ENCODE measurements around the gene CTPS1.

Gene CTPS1

GRCh38 chr1:40971966-40972365, 7.5 kb upstream of the CTPS1 start:
- DNase-seq = no peak

GRCh38 chr1:40973912-40974311, 5.6 kb upstream of the CTPS1 start:
- DNase-seq = no peak

- DNase-seq = no peak
Observed at GRCh38 chr1:40974945-40975344, 4.6 kb upstream of the CTPS1 start.

DNA sequence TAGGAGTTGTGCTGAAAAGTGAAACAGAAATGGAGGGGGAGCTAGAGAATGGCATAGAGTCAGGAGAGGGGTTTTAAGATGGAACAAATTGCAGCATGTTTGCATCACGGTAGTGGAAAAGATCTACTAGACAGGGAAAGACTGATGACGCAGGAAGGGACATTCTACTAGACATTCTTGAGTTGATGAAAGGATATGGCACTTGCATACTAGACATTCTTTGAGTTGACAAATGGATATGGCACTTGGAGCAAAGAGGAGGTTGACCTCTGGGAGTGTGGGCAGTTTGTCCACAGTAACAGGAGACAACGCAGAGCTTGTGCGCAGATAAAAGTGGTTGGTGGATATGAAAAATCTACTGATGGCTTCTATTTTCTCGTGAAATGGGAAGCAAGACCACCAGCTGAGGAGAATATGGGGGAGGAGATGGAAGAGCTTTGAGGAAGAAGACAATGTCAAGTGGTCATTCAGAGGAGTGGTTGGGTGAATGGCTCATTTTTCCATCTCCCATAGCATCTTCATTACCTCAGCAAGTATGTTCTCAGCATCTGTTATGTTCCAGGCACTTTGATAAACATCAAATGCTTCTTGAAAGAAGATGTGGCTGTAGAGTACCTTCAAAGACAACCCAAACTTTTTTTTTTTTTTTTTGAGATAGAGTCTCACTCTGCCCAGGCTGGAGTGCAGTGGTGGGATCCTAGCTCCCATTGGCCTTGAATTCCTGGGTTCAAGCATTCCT, 2.4 kb upstream of the CTPS1 start:
- no peak for DNase-seq

- DNase-seq = no peak
Observed at GRCh38 chr1:40977716-40978115, 1.8 kb upstream of the CTPS1 start.

GRCh38 chr1:40978886-40979240, 633 bp upstream of the CTPS1 start:
- DNase-seq = no peak

GRCh38 chr1:40980068-40980452, 564 bp downstream of the CTPS1 start:
- DNase-seq = no peak

DNA sequence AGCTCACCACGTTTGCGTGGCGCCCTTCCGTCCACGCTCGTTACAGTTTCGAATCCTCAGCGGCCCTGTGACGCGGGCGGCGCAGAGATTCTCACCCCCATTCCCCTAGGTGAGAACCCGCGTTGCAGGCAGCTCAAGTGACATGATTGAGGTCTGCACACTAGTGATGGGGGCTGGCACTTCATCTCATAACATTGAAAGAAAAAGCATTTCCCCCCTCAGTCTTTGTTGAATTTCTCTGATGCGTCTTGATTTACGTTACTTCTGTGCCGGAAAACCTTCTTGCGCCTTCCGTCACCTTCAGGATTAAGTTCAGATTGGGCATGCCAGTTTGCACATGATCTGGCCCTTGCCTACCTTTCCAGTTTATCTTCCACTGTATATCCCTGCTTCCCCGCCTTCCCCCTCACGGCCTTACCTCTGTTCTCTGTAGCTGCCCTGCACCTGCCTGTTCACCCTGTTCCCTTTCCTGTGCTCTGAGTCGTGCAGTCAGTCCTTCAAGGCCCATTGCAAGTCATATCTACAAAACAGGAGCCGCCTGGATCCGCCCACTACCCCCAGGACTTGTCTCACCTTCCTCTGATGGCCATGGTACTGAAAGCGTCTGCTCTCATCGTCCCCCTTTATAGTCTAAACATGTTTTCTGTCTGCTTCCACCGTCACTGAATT, 1.1 kb downstream of the CTPS1 start:
- DNase-seq = peak; percentile 66

DNA sequence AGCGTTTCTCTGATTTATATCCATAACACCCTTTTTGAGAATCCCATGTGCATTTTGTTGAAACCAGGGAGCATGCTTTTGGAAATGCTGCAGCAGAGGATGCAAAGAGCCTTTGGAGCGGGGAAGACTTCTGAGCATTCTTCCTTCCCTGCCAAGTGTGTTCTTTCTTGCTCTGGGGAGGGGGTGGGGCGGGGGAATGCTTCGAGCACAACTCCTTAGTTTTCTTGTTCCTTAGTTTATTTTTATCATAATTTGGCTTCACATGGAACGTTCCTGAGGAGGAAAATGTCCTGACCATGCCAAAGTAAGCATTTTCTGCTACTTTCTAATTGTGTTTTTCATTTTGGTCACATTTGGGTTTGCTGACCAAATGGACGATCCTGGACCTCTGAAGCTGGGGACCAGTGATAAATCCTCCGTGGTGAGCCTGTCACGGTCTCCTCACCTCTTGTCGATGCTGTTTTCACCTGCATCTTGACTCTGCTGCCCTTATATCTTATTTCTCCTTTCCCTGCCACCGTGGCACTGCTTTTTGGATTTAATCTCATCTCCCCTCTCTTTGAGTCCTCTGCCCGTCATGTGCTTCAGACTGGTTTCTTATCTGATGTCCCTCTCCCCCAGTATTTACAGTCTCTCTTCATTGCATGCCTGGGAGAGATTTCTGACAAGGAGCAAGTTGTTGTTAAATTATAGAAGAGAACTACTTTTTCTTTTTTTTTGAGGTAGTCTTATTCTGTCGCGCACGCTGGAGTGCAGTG, 2.4 kb downstream of the CTPS1 start:
- no peak for DNase-seq

DNA sequence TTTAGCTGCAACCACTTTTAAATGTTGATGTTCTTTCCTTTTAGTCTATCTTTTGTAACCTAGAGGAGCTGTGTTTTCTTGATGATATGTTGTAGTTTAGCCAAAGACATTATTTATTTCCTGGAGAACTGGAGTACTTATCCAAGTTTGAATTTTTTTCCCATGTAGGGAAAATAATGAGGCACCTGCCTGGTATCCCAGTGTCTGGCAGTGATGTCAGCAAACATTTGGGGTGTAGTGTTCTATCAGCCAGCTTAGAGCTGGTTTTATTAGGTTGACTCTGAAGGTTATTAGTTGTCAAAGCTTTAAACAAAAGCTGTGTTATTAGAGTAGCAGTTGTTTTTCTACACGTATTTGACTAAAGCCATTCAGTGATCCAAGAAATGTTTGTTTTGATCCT, 3.2 kb downstream of the CTPS1 start:
- DNase-seq = no peak

- no peak for DNase-seq
Observed at GRCh38 chr1:40983286-40983685, 3.8 kb downstream of the CTPS1 start.

GRCh38 chr1:40984066-40984465, 4.6 kb downstream of the CTPS1 start:
- no peak for DNase-seq

DNA sequence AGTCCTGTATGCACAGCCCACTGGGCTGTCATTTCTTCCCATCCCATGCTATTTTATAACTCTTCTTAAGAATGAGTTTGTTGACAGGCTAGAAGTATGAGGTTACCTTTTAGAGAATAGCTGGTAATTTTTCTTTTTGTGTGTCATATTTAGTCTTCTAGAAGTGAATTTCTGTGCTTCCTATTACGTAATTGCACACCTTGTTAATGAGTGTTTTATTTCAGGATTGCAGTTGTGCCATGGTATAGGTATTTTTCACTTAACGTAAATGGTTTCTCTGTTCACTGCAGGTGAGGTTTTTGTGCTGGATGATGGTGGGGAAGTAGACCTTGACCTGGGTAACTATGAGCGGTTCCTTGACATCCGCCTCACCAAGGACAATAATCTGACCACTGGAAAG, 5.0 kb downstream of the CTPS1 start:
- DNase-seq = no peak

DNA sequence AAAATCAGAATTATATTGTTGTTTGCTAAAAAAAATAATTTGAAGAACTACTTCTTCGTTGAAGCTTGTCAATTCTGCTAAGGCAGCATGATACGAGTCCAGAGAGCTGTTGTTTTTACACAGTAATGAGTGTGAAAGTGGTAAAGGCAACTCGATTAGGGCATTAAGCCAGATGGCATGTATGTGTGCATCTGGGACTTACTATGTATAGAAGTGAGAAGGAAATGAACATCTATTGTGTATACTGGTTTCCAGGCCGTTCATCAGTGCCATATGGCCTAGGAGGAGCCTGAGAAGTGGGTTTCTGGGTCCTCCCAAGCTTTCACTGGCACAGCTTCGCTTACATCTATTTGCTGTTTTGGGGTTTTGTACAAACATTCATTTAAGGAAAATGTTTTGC, 5.7 kb downstream of the CTPS1 start:
- no peak for DNase-seq

- DNase-seq = no peak
Observed at GRCh38 chr1:40985875-40986274, 6.4 kb downstream of the CTPS1 start.

GRCh38 chr1:40986328-40986783, 6.9 kb downstream of the CTPS1 start:
- no peak for DNase-seq

DNA sequence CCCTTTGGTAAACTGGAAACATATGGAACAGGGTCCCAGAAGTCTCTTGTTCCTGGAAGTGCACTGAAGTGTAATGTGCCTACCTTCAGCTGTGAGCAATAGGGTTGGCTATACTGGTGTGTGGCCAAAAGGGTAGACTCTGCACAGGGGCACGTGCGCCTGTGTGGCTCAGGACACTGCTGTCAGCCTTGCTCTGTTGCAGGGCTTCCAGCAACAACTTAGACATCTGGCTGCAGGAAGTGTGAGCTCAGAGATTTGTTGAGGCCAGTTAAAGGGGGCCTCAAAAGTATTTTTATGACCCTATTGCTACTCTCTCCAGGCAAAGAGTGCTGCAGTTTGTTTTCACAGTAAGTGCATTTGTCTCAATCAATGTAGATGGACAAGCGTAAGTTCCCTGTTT, 7.5 kb downstream of the CTPS1 start:
- no peak for DNase-seq

- DNase-seq = no peak
Observed at GRCh38 chr1:40987439-40988276, 8.2 kb downstream of the CTPS1 start.

- no peak for DNase-seq
Observed at GRCh38 chr1:40988280-40988679, 8.8 kb downstream of the CTPS1 start.

DNA sequence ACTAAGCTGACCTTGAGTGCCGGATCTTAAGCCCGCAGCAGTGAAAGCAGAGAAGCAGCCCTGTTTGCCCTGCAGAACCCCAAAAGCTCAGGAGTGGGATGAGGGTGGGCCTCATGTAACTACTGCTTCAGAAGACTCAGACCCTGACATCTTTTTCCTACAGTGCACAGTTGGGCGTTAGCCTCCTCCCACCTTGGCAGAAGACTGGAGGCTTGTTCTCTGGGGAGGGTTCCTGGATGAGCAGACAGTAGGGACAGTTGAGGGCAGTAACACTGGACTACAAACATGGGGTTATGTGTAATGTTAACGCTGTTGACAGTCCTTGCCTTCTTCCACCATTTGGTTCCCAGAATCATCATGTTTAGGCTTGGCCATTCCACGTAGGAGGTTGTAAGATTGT, 9.6 kb downstream of the CTPS1 start:
- no peak for DNase-seq

DNA sequence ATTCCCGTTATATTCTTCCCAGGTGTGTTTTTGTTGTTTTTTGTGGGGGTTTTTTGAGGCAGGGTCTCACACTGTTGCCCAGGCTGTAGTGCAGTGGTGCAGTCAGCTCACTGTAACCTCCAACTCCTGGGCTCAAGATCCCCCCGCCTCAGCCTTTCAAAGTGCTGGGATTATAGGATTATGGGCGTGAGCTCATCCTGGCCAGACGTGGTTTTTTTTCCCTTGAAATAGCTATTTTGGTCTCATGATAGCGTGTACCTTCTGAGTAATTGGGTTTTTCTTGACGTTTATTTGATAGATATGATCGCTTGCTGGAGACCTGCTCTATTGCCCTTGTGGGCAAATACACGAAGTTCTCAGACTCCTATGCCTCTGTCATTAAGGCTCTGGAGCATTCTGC, 17.6 kb downstream of the CTPS1 start:
- no peak for DNase-seq

- no peak for DNase-seq
Observed at GRCh38 chr1:40998668-40999067, 19.2 kb downstream of the CTPS1 start.

DNA sequence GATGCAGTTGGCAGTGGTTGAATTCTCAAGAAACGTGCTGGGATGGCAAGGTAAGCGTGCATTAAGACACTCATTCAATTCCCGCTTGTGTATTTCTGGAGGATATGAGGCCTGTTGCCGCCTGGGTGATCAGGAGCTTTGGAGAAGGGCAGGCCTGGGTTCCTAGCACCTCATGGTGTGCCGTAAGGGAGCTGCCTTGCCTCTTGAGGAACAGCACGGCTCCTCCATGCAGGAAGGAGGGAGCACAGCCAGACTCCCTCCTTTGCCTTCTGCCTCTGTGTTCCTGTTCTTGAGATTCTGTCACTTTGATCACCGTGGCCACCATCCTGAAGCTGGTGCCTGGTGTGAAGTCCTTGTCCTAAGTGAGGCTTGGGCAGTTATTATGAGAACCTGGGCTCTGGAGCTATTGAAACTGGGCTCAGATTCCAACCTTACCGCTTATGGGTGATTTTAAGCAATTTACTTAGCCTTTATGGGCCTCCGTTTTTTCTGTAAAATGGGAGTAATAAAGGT, 23.7 kb downstream of the CTPS1 start:
- no peak for DNase-seq
